Esophagus squamous epithelium (tissue), 4 donors: ENCODE measurements around the gene TMEM9B.

ENCODE experiments used
- CTCF ChIP-seq, 6 experiments: fragments of 450-650 bp in 4 of 6; fragments of 200-600 bp in 2 of 6; sonication (generic) in 2 of 6; IDR thresholded peaks; one replicate each; pipeline ENCODE4 v1.5.1; 2016 to 2019; ENCODE audit warnings: antibody characterized with exemption in 6 of 6, mild to moderate bottlenecking in 4 of 6, moderate library complexity in 4 of 6
- POLR2A ChIP-seq, 4 donors: fragments of 450-650 bp; IDR thresholded peaks; one replicate each; pipeline ENCODE4 v1.6.1; 2017; ENCODE audit warnings: antibody characterized with exemption in 4 of 4, mild to moderate bottlenecking in 4 of 4, moderate library complexity in 3 of 4

- TF ChIP-seq CTCF (IDR thresholded peaks at IDR 0.05) (no peak), POLR2A (IDR thresholded peaks at IDR 0.05) (no peak)
These were observed 7.7 kb upstream of the TMEM9B start for GRCh38 chr11:8971924-8972316.
